ENCODE measurements around the gene TOP2B. TPM values are rescaled to one million over a fixed set of nuclear protein-coding genes. Genes with fewer than 3 reads are reported as not detected.

Gene TOP2B
- total RNA-seq, 2 experiments from 2014 or later = 139 to 143 TPM

Small RNA genes within 50 kb of the gene (microRNA-seq; reads per million reads assigned to microRNA genes)
- not detected for gene MIR4442

Other genes starting within 250 kb of the TOP2B start
- gene RARB, start 236.6 kb downstream of the TOP2B start, total RNA-seq = not detected
- 10 to 100 TPM; 80.4 to 80.8 TPM for gene NGLY1, start 118.5 kb upstream of the TOP2B start, total RNA-seq
- 10 to 100 TPM; 10.4 to 13.6 TPM for gene OXSM, start 125.2 kb upstream of the TOP2B start, total RNA-seq

Measured in activated naive CD8-positive, alpha-beta T cell treated with anti-CD3 and anti-CD28 coated beads, Interleukin-2, amount 10 ng/mL, durations not matched to agents 7 days and 5 days (primary cell).